Measurements from ENCODE around the gene CTDSP2. TPM values are rescaled to one million over a fixed set of nuclear protein-coding genes. Genes with fewer than 3 reads are reported as not detected.

The CTDSP2 gene
- total RNA-seq, 5 donors from 2014 or later (not counting 1 experiment from before 2014, with no cell fraction given), result 132 to 246 (median 234) TPM

- peaks cover 29% of the 10 kb centered on the region for H3K36me3 Mint-ChIP-seq
- no peaks in the 10 kb centered on the region for H3K27me3 ChIP-seq (replicated peaks in 1 of 2; ENCODE audit: control insufficient read depth in 2 of 2, extremely low read depth in 1 of 2, insufficient read depth in 2 of 2, low read length in 1 of 2)
- DNase-seq (peak in 26 of 35 experiments; percentile 4 to 52 (median 22)), ATAC-seq (replicated peaks in 1 of 4) (peak in 2 of 4 experiments; percentile 37 to 58)
- ChIA-PET CTCF (interaction anchor here (0.6 to 3.7 kb wide), 15 partner anchors 20 to 103 kb away, joined by 3 to 17 read pairs (median 4); no protein-coding TSS in a partner anchor), POLR2A (no interaction called here)
- H3K27ac ChIP-seq (ENCODE audit: low read length), result no peak overlapping the region
- no peak overlapping the region for H3K4me3 Mint-ChIP-seq
- H3K9me3 Mint-ChIP-seq, result no peaks in the 10 kb centered on the region
- H3K4me3 ChIP-seq (ENCODE audit: control insufficient read depth in 1 of 2, extremely low read depth in 1 of 2, low read length in 1 of 2), result no peak overlapping the region
- H3K4me1 Mint-ChIP-seq, result no peaks in the 10 kb centered on the region
- H3K27me3 Mint-ChIP-seq, result no peaks in the 10 kb centered on the region
- H3K36me3 ChIP-seq (ENCODE audit: control insufficient read depth in 2 of 2, extremely low read depth in 1 of 2, insufficient read depth in 1 of 2, low read length in 1 of 2), result peaks cover 4 to 46% of the 10 kb centered on the region in 2 donors
- no peaks in the 10 kb centered on the region for H3K4me1 ChIP-seq (ENCODE audit: control insufficient read depth in 1 of 2, extremely low read depth in 1 of 2, insufficient read depth in 2 of 2, low read length in 2 of 2)
- H3K9me3 ChIP-seq, result no peaks in the 10 kb centered on the region
- 71% methylated on average over 9 of the region's 9 CpGs for WGBS (ENCODE audit: insufficient coverage)
- H3K27ac Mint-ChIP-seq, result no peak overlapping the region
These were observed 43.1 kb downstream of the CTDSP2 start for GRCh38 chr12:57803319-57803893.

- peak overlapping the region in 1 of 2 donors; percentile 6 for H3K27ac Mint-ChIP-seq
- ChIA-PET POLR2A (no interaction called here), CTCF (interaction anchor here (0.8 to 3.7 kb wide), 13 partner anchors 11 to 104 kb away, joined by 3 to 17 read pairs (median 4); no protein-coding TSS in a partner anchor)
- Histone ChIP-seq H3K27me3 (replicated peaks in 1 of 2; ENCODE audit: control insufficient read depth in 2 of 2, extremely low read depth in 1 of 2, insufficient read depth in 2 of 2, low read length in 1 of 2) (no peaks in the 10 kb centered on the region), H3K27ac (ENCODE audit: low read length) (no peak overlapping the region), H3K4me3 (ENCODE audit: control insufficient read depth in 1 of 2, extremely low read depth in 1 of 2, low read length in 1 of 2) (no peak overlapping the region), H3K9me3 (no peaks in the 10 kb centered on the region), H3K4me1 (ENCODE audit: control insufficient read depth in 1 of 2, extremely low read depth in 1 of 2, insufficient read depth in 2 of 2, low read length in 2 of 2) (no peaks in the 10 kb centered on the region), H3K36me3 (ENCODE audit: control insufficient read depth in 2 of 2, extremely low read depth in 1 of 2, insufficient read depth in 1 of 2, low read length in 1 of 2) (peaks cover 4 to 46% of the 10 kb centered on the region in 2 donors)
- no peak overlapping the region for H3K4me3 Mint-ChIP-seq
- H3K36me3 Mint-ChIP-seq, result peaks cover 35% of the 10 kb centered on the region
- no peak for DNase-seq
- WGBS (ENCODE audit: insufficient coverage), result no CpG with 5 or more reads among the region's 1 CpG
- no peak for ATAC-seq (replicated peaks in 1 of 4)
- H3K27me3 Mint-ChIP-seq, result no peaks in the 10 kb centered on the region
- H3K4me1 Mint-ChIP-seq, result no peaks in the 10 kb centered on the region
- H3K9me3 Mint-ChIP-seq, result no peaks in the 10 kb centered on the region
These were observed 43.9 kb downstream of the CTDSP2 start for GRCh38 chr12:57802607-57803006.

GRCh38 chr12:57800965-57801364 is 45.6 kb downstream of the CTDSP2 start:
- ChIA-PET CTCF (interaction anchor here in 1 of 2 donors (0.7 to 1.7 kb wide), 3 partner anchors 34 to 44 kb away, joined by 3 to 4 read pairs (median 3); no protein-coding TSS in a partner anchor), POLR2A (no interaction called here)
- H3K36me3 ChIP-seq (ENCODE audit: control insufficient read depth in 2 of 2, extremely low read depth in 1 of 2, insufficient read depth in 1 of 2, low read length in 1 of 2), result peaks cover 0 to 49% of the 10 kb centered on the region in 2 donors
- no peaks in the 10 kb centered on the region for H3K4me1 ChIP-seq (ENCODE audit: control insufficient read depth in 1 of 2, extremely low read depth in 1 of 2, insufficient read depth in 2 of 2, low read length in 2 of 2)
- WGBS (ENCODE audit: insufficient coverage), result no CpG with 5 or more reads among the region's 3 CpGs
- no peak overlapping the region for H3K27ac Mint-ChIP-seq
- H3K27ac ChIP-seq (ENCODE audit: low read length), result no peak overlapping the region
- no peak overlapping the region for H3K4me3 ChIP-seq (ENCODE audit: control insufficient read depth in 1 of 2, extremely low read depth in 1 of 2, low read length in 1 of 2)
- no peaks in the 10 kb centered on the region for H3K9me3 Mint-ChIP-seq
- no peak overlapping the region for H3K4me3 Mint-ChIP-seq
- peaks cover 40% of the 10 kb centered on the region for H3K36me3 Mint-ChIP-seq
- ATAC-seq (replicated peaks in 1 of 4) (no peak), DNase-seq (no peak)
- H3K27me3 ChIP-seq (replicated peaks in 1 of 2; ENCODE audit: control insufficient read depth in 2 of 2, extremely low read depth in 1 of 2, insufficient read depth in 2 of 2, low read length in 1 of 2), result no peaks in the 10 kb centered on the region
- no peaks in the 10 kb centered on the region for H3K9me3 ChIP-seq
- no peaks in the 10 kb centered on the region for H3K4me1 Mint-ChIP-seq
- H3K27me3 Mint-ChIP-seq, result no peaks in the 10 kb centered on the region

GRCh38 chr12:57797933-57798332 is 48.6 kb downstream of the CTDSP2 start:
- peaks cover 44% of the 10 kb centered on the region for H3K36me3 Mint-ChIP-seq
- Histone ChIP-seq H3K9me3 (no peaks in the 10 kb centered on the region), H3K4me3 (ENCODE audit: control insufficient read depth in 1 of 2, extremely low read depth in 1 of 2, low read length in 1 of 2) (no peak overlapping the region), H3K4me1 (ENCODE audit: control insufficient read depth in 1 of 2, extremely low read depth in 1 of 2, insufficient read depth in 2 of 2, low read length in 2 of 2) (no peaks in the 10 kb centered on the region), H3K27me3 (replicated peaks in 1 of 2; ENCODE audit: control insufficient read depth in 2 of 2, extremely low read depth in 1 of 2, insufficient read depth in 2 of 2, low read length in 1 of 2) (no peaks in the 10 kb centered on the region), H3K36me3 (ENCODE audit: control insufficient read depth in 2 of 2, extremely low read depth in 1 of 2, insufficient read depth in 1 of 2, low read length in 1 of 2) (peaks cover 0 to 67% of the 10 kb centered on the region in 2 donors), H3K27ac (ENCODE audit: low read length) (no peak overlapping the region)
- WGBS (ENCODE audit: insufficient coverage), result no CpG with 5 or more reads among the region's 1 CpG
- ATAC-seq (replicated peaks in 1 of 4) (no peak), DNase-seq (no peak)
- ChIA-PET POLR2A (no interaction called here), CTCF (interaction anchor here in 1 of 2 donors (0.8 to 1.0 kb wide), 2 partner anchors 15 to 29 kb away, joined by 3 to 4 read pairs; partner anchors contain the start of gene TSFM)
- peaks cover 0 to 2% (median under 1%) of the 10 kb centered on the region in 3 donors for H3K4me1 Mint-ChIP-seq
- no peak overlapping the region for H3K4me3 Mint-ChIP-seq
- no peaks in the 10 kb centered on the region for H3K9me3 Mint-ChIP-seq
- no peaks in the 10 kb centered on the region for H3K27me3 Mint-ChIP-seq
- H3K27ac Mint-ChIP-seq, result peak overlapping the region in 1 of 2 donors; percentile 5

- Histone ChIP-seq H3K36me3 (ENCODE audit: control insufficient read depth in 2 of 2, extremely low read depth in 1 of 2, insufficient read depth in 1 of 2, low read length in 1 of 2) (peaks cover 3 to 68% of the 10 kb centered on the region in 2 donors), H3K9me3 (no peaks in the 10 kb centered on the region), H3K4me1 (ENCODE audit: control insufficient read depth in 1 of 2, extremely low read depth in 1 of 2, insufficient read depth in 2 of 2, low read length in 2 of 2) (no peaks in the 10 kb centered on the region), H3K27ac (ENCODE audit: low read length) (no peak overlapping the region), H3K4me3 (ENCODE audit: control insufficient read depth in 1 of 2, extremely low read depth in 1 of 2, low read length in 1 of 2) (no peak overlapping the region), H3K27me3 (replicated peaks in 1 of 2; ENCODE audit: control insufficient read depth in 2 of 2, extremely low read depth in 1 of 2, insufficient read depth in 2 of 2, low read length in 1 of 2) (no peaks in the 10 kb centered on the region)
- Mint-ChIP-seq H3K4me3 (no peak overlapping the region), H3K9me3 (no peaks in the 10 kb centered on the region), H3K36me3 (peaks cover 39% of the 10 kb centered on the region), H3K27ac (no peak overlapping the region), H3K27me3 (no peaks in the 10 kb centered on the region), H3K4me1 (peaks cover 0 to 3% (median 2%) of the 10 kb centered on the region in 3 donors)
- ChIA-PET CTCF (no interaction called here), POLR2A (no interaction called here)
- no peak for DNase-seq
- ATAC-seq (replicated peaks in 1 of 4), result no peak
- WGBS (ENCODE audit: insufficient coverage), result no CpG with 5 or more reads among the region's 1 CpG
These were observed 49.5 kb downstream of the CTDSP2 start for GRCh38 chr12:57796996-57797395.

- H3K36me3 ChIP-seq (ENCODE audit: control insufficient read depth in 2 of 2, extremely low read depth in 1 of 2, insufficient read depth in 1 of 2, low read length in 1 of 2), result peaks cover 3 to 70% of the 10 kb centered on the region in 2 donors
- DNase-seq (no peak), ATAC-seq (replicated peaks in 1 of 4) (no peak)
- no peaks in the 10 kb centered on the region for H3K4me1 ChIP-seq (ENCODE audit: control insufficient read depth in 1 of 2, extremely low read depth in 1 of 2, insufficient read depth in 2 of 2, low read length in 2 of 2)
- no peaks in the 10 kb centered on the region for H3K27me3 ChIP-seq (replicated peaks in 1 of 2; ENCODE audit: control insufficient read depth in 2 of 2, extremely low read depth in 1 of 2, insufficient read depth in 2 of 2, low read length in 1 of 2)
- no peaks in the 10 kb centered on the region for H3K9me3 ChIP-seq
- CTCF ChIA-PET, result no interaction called here
- H3K4me1 Mint-ChIP-seq, result peaks cover 3 to 6% (median 4%) of the 10 kb centered on the region in 3 donors
- no peak overlapping the region for H3K4me3 Mint-ChIP-seq
- no peaks in the 10 kb centered on the region for H3K9me3 Mint-ChIP-seq
- WGBS (ENCODE audit: insufficient coverage), result no CpG with 5 or more reads among the region's 6 CpGs
- H3K27ac Mint-ChIP-seq, result no peak overlapping the region
- H3K27me3 Mint-ChIP-seq, result no peaks in the 10 kb centered on the region
- POLR2A ChIA-PET, result no interaction called here
- H3K36me3 Mint-ChIP-seq, result peaks cover 41% of the 10 kb centered on the region
- H3K4me3 ChIP-seq (ENCODE audit: control insufficient read depth in 1 of 2, extremely low read depth in 1 of 2, low read length in 1 of 2), result no peak overlapping the region
- H3K27ac ChIP-seq (ENCODE audit: low read length), result no peak overlapping the region
These were observed 51.2 kb downstream of the CTDSP2 start for GRCh38 chr12:57795354-57795753.
